Measurements from ENCODE around the gene PUSL1.
A peak's percentile ranks its signal among the peaks of the same experiment; 100 is the strongest.

The PUSL1 gene

DNA sequence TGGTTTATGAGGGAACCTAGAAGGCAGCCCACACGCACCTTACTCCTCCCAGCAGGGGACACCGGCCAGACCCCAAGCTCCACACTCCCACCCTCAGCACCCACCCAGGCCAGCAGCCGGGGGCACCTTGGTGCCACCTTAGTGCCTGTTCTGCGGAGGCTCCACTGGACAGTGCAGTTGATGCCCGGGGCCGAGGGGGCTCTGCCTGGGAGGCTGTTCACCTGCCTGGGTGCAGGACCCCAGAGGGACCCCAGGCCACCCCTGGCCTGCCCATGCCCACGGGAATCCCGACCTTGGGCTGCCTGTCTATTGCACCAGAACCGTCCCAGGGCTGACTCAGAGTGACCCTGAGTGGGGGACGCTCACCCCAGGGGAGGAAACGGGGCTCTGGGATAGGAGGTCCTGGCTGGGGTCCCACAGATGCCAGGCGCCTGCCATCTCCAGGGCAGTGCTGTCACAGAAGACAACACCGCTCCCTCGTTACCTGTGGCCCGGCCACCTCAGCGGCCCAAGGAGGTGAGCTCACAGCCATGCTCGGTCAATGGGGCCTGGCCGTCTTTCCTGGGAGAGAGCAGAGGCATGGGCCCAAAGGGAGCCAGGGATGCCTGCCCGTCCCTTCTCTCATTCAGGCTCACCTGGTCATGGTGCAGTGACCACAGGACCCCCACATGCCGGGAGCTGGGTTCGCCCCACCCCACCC, 27.5 kb upstream of the PUSL1 start:
- no peak for DNase-seq

GRCh38 chr1:1281533-1282321, 26.7 kb upstream of the PUSL1 start:
- no peak for DNase-seq

GRCh38 chr1:1282998-1283397, 25.4 kb upstream of the PUSL1 start:
- DNase-seq, result no peak

DNA sequence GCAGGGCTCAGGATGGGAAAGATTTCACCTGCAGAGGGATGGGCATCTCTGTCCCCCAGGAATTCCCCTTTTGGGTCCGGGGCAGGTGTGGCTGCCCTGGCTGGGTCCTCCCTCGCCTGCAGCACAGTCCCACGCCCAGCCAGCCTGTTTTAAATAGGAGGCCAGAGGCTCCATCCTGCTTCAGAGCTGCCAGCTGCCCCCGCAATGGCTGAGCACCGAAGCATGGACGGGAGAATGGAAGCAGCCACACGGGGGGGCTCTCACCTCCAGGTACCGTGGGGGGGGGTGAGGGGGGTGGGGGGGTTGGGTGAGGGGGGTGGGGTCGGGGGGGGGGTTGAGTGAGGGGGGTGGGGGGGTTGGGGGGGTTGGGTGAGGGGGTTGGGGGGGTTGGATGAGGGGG, 24.6 kb upstream of the PUSL1 start:
- no peak for DNase-seq

GRCh38 chr1:1284221-1285101, 23.9 kb upstream of the PUSL1 start:
- peak in 1 of 3 experiments; percentile 23 for DNase-seq

GRCh38 chr1:1285102-1285571, 23.3 kb upstream of the PUSL1 start:
- no peak for DNase-seq

DNA sequence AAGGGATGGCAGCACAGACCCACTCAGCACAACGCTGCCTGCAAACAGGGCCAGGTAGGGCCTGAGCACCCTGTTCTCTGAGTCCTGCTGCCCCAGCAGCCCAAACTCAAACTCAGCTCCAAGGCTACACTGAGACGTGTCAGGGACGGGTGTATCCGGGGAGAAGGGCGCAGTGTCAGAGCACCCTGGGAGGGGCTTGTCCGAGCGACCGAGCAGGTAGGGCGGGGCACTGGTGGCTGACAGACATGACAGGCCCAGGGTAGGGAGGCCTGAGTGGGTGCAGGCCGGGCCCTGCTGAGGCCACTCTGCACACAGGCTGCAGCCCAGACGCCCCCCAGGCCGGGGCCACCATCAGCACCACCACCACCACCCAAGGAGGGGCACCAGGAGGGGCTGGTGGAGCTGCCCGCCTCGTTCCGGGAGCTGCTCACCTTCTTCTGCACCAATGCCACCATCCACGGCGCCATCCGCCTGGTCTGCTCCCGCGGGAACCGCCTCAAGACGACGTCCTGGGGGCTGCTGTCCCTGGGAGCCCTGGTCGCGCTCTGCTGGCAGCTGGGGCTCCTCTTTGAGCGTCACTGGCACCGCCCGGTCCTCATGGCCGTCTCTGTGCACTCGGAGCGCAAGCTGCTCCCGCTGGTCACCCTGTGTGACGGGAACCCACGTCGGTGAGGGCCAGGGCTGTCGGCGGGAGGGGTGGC, 22.6 kb upstream of the PUSL1 start:
- peak in 2 of 3 experiments; percentile 29 for DNase-seq

- DNase-seq, result no peak
Observed at GRCh38 chr1:1286313-1287261, 21.8 kb upstream of the PUSL1 start.

GRCh38 chr1:1287288-1288110, 20.9 kb upstream of the PUSL1 start:
- DNase-seq, result peak in 2 of 3 experiments; percentile 6 to 39

DNA sequence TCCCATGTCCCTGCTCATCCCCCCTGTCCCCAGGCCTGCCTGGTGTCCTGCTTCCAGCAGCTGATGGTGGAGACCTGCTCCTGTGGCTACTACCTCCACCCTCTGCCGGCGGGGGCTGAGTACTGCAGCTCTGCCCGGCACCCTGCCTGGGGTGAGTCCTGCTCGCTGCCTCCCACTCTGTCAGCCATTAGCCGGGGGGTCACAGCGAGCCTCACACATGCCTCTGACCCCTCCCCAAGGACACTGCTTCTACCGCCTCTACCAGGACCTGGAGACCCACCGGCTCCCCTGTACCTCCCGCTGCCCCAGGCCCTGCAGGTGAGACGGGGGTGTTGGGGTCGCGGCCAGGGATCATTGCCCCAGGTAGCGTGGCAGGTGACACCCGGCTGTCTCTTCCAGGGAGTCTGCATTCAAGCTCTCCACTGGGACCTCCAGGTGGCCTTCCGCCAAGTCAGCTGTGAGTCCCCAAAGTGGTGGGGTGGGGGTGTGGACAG, 18.1 kb upstream of the PUSL1 start:
- peak; percentile 20 to 36 (median 24) for DNase-seq

- DNase-seq, result peak; percentile 43 to 76 (median 61)
Observed at GRCh38 chr1:1291023-1291528, 17.3 kb upstream of the PUSL1 start.

GRCh38 chr1:1291548-1292441, 16.6 kb upstream of the PUSL1 start:
- peak; percentile 71 to 86 (median 83) for DNase-seq

GRCh38 chr1:1292442-1292779, 16.0 kb upstream of the PUSL1 start:
- no peak for DNase-seq

DNA sequence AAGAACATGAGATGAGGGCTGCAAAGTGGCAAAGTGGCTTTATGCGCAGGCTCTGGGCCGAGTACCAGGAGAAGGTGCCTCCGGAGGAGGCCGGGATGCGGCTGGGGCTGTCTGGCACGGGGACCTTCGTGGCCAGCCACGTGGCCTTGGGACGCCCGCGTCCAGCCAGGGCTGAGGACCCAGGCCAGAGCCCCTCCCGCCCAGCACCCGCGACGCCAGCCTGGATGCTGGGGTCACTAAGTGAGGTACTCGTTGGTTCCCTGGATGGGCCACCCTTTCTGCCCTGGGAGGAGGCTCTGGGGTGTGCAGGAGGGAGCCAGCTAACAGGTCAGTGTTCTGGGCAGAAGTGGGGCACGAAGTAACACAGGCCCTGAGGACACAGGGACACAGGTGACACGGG, 15.5 kb upstream of the PUSL1 start:
- no peak for DNase-seq

DNA sequence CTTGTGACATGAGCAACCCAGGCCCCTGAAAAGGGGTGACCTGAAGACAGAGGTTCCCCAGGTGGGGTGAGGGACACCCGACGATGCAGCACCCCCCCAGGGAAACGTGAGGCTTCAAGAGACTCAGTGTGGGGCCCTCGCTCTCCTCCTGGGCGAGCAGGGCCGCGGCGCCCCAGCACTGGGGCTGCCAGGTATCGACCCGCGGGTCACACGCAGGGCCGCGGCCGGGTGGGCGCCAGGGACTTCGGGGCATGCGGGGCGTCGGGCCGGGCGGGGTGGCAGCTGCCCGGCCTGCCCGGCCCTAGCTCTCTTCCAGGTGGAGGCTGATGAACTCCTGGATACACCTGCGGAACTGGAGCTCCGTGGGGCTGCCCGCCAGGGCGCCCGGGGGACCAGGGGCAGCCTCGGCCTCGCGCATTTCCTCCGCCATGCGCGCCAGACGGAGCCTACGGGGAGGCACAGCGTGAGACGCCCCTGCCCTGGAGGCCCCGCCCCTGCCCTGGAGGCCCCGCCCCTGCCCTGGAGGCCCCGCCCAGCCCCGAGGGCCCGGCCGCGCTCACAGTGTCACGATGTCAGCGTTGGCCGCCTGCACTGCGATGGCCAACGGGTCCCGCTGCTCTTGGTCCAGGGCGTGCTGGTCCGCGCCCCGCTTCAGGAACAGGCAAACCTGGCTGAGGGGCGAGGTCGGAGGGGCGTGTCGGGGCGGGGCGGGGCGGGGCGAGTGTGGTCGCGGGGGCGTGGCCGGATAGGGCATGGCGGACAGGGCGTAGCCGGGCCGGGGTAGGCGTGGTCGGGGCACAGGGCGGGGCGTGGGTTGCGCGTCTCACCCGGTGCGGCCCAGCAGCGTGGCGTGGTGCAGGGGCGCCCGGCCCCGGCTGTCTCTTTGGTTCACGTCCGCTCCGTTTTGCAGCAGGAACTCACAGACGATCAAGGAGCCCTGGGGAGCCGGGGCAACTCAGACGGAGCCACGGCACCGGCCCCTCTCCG, 14.8 kb upstream of the PUSL1 start:
- DNase-seq, result no peak

DNA sequence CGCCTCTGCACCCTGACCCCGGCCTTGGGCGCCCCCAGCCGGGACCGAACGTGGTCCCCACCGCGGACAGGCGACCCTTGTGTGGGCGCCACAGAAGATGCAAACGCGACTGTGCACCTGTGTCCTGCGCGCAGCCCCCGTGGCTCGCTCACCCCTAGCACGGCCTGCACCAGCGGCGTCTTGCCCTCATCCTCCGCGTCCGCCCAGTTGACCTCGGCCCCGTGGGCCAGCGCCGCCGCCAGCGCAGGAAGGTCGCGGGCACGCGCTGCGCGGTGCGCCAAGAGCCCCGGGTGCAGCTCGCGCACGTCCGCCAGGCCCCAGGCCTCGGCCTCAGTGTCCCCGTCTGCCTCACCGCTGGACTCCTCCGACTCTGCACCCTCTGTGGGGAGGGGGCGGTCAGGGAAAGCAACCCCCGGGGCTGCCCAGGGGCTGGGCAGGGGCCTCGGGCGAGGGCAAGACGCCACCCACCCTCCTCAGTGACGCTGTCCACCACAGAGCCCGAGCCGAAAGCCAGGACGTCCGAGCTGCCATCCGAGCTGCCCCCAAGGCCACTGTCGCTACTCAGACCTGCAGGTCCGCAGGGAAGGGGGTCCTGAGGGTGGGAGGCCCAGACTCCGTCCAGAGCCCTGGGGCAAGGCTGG, 14.0 kb upstream of the PUSL1 start:
- DNase-seq, result no peak

All from NCI-H1417 (cell line).